Activated T-helper 9 cell treated with anti-CD3 and anti-CD28 coated beads, Interleukin-2, amount 50 U/mL, for 16 hours (primary cell): ENCODE results near the gene PPP1R3D.
"Not testable (repeated sequence)": the region's sequence is repeated elsewhere in the genome, so short reads cannot be mapped to it uniquely, and the experiment has no call there.

Source experiments
- DNase-seq: peaks from one replicate; pipeline ENCODE4 v3.0.0-alpha.2; 2020; ENCODE audit warnings: low read depth

The PPP1R3D gene

GRCh38 chr20:59925359-59925758 lies 14.7 kb downstream of the PPP1R3D start:
- DNase-seq = no peak

- no peak for DNase-seq
Observed at GRCh38 chr20:59923514-59923913, 16.6 kb downstream of the PPP1R3D start.

DNA sequence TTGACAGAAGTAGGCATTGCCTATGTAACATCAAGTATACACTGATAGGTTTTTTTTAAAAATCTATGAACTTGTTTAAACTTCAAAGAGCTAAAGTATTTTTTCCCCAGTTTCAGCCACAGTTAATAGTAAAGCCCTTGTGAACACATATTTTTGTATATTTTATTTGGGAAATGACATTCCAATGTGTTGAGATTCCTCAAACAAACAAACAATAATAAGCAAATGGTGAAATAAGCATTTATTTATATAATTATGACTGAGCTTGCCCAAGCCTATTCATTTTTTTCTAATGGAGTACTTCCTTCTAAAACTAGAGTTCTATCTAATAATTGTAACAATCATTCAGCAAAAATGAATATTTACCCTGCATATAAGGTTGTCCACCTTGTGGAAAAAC lies 19.2 kb downstream of the PPP1R3D start:
- no peak for DNase-seq

- no peak for DNase-seq
Observed at GRCh38 chr20:59912609-59913008, 27.5 kb downstream of the PPP1R3D start.

GRCh38 chr20:59911041-59911440 lies 29.1 kb downstream of the PPP1R3D start:
- DNase-seq = no peak

GRCh38 chr20:59908855-59909254 lies 31.2 kb downstream of the PPP1R3D start:
- no peak for DNase-seq

DNA sequence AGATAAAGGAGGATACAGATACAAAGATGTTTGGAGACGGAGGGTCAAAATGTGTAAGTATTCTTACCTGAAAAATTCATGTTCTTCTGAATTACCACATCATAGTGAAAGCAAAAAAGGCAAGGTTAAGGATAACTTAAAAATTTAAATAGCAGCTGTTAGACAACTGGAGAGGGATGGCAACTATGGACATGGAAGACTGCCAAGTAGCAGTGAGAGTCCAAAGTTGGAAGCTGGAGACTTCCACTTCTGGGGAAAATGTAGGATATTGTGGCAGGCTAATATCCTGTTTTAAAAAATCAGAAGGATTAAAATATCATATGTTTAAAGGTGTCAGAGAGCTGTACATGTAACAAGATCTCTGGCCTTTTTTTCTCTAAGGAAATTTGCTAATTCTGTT lies 36.5 kb downstream of the PPP1R3D start:
- no peak for DNase-seq

DNA sequence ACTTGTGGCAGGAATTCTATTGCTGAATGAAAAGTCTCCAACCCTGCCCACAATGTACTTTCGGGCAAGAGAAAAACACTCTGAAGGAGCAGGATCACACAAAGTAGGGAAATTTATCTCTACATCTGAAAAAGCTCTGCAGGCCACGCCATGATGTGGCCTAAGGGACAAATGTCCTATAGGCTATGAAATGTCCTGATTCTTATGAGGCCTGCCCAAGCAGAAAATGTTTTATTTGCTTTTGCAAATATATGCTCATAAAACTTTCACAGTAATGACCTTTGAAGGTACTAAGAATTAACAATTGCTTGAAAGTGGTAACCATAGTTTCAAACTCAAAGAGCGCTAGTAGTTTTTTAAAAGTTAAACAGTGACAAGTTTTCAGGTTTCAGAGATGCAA lies 37.6 kb downstream of the PPP1R3D start:
- no peak for DNase-seq

DNA sequence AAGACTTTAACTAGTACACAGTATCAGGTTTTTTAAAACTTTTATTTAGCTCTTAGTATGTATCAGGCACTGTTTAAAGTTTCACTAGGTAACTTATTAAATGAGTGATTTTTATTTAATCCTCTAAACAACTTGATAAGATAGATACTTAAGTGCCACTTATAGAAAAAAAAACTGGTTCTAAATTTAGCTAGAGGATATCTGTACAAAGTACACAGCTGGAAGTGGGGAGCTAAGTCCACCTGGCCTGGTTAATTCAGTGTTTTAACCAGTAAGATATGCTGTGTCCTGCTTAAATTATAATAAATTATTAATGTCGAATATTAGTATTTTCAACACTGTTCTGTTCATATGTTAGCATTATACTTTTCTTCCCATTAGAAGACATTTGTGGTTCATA lies 44.2 kb downstream of the PPP1R3D start:
- DNase-seq = no peak

DNA sequence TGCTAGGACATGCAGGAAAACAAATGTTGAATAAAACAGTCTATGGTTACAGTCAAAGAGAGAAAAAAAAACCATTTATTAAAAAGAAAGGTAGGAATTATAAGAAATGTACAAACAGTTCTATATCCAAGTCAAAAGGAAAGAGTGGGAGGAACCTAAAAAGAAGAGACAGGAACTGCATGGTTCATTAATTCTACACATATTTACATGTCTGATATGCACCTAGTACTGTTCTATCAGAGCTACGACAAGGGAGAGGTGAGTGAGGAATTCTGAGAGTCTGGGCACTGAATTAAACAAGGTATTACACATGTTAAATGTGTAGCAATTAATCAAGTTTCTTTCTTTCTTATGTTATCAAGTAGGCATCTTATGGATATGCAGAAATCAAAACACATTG lies 48.5 kb downstream of the PPP1R3D start:
- no peak for DNase-seq

DNA sequence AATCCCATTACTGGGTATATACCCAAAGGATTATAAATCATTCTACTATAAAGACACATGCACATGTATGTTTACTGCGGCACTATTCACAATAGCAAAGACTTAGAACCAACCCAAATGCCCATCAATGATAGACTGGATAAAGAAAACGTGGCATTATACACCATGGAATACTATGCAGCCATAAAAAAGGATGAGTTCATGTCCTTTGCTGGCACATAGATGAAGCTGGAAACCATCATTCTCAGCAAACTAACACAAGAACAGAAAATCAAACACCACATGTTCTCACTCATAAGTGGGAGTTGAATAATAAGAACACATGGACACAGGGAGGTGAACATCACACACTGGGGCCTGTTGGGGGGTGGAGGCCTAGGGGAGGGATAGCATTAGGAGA lies 50.1 kb downstream of the PPP1R3D start:
- not testable (repeated sequence) for DNase-seq

DNA sequence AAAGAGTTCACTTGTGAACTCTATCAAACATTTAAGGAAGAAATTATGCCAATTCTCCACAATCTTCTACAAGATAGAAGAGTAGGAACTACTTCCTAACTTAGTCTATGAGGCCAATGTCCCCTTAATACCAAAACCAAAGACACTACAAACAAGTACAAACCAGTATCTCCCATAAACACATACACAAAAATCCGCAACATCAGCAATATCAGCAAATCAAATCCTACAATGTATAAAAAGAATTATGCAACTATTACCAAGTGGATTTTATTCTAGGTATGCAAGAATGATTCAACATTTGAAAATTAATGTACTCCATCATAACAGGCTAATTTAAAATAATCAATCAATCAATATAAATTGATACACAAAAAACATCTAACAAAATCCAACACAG lies 52.1 kb downstream of the PPP1R3D start:
- DNase-seq = no peak
